ENCODE data around the gene TMEM201. TPM values are rescaled to one million over a fixed set of nuclear protein-coding genes. Genes with fewer than 3 reads are reported as not detected.

Gene TMEM201
- total RNA-seq, 1 experiment from 2014 or later, result 49.0 TPM

DNA sequence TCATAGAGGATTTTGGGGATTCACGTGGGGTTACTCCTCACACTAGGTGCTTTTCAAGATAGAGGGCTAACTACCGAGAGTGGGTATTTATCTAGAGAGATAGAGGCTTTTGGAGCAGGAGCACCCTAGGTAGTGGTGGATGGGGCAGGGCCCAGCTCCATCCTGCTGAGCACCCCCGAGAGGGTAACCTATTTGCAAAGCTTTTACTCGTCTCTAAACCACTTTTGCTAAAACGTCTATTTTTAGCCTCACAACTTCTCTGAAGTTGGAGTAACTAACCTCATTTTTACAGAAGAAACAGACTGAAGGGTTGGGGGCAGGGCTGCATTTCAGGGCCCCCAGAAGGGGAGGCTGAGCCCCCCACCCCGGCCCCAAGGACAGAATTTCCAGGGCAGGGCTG is 50.5 kb downstream of the TMEM201 start:
- no peak for DNase-seq (ENCODE audit: low spot score)
- Histone ChIP-seq H3K36me3 (ENCODE audit: insufficient read depth, low read length, poor library complexity, severe bottlenecking) (no peaks in the 10 kb centered on the region), H3K4me1 (ENCODE audit: insufficient read depth, low read length, poor library complexity, severe bottlenecking) (no peaks in the 10 kb centered on the region), H3K27me3 (replicated peaks; ENCODE audit: insufficient read depth, low read depth, low read length, poor library complexity) (no peaks in the 10 kb centered on the region), H3K27ac (ENCODE audit: low read depth, low read length, poor library complexity, severe bottlenecking) (no peak overlapping the region), H3K4me3 (ENCODE audit: low read depth, low read length, poor library complexity, severe bottlenecking) (no peak overlapping the region), H3K9me3 (ENCODE audit: low read depth, low read length, poor library complexity, severe bottlenecking) (no peaks in the 10 kb centered on the region)
- ChIA-PET POLR2A (ENCODE audit: low non-redundant PET) (no interaction called here), CTCF (no interaction called here)
- BruUV-seq (replicated peaks), result no TSS peak
- TF ChIP-seq EZH2 (IDR thresholded peaks at IDR 0.05; ENCODE audit: borderline replicate concordance, low read depth, low read length, poor library complexity, severe bottlenecking), result no peak
- TF ChIP-seq, protein P1, sequence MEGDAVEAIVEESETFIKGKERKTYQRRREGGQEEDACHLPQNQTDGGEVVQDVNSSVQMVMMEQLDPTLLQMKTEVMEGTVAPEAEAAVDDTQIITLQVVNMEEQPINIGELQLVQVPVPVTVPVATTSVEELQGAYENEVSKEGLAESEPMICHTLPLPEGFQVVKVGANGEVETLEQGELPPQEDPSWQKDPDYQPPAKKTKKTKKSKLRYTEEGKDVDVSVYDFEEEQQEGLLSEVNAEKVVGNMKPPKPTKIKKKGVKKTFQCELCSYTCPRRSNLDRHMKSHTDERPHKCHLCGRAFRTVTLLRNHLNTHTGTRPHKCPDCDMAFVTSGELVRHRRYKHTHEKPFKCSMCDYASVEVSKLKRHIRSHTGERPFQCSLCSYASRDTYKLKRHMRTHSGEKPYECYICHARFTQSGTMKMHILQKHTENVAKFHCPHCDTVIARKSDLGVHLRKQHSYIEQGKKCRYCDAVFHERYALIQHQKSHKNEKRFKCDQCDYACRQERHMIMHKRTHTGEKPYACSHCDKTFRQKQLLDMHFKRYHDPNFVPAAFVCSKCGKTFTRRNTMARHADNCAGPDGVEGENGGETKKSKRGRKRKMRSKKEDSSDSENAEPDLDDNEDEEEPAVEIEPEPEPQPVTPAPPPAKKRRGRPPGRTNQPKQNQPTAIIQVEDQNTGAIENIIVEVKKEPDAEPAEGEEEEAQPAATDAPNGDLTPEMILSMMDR (conservative IDR thresholded peaks at IDR 0.05; ENCODE audit: low read depth, low read length), result no peak
- intact Hi-C loops (cut with micrococcal nuclease; ENCODE audit: unreplicated experiment), result no loop called here

DNA sequence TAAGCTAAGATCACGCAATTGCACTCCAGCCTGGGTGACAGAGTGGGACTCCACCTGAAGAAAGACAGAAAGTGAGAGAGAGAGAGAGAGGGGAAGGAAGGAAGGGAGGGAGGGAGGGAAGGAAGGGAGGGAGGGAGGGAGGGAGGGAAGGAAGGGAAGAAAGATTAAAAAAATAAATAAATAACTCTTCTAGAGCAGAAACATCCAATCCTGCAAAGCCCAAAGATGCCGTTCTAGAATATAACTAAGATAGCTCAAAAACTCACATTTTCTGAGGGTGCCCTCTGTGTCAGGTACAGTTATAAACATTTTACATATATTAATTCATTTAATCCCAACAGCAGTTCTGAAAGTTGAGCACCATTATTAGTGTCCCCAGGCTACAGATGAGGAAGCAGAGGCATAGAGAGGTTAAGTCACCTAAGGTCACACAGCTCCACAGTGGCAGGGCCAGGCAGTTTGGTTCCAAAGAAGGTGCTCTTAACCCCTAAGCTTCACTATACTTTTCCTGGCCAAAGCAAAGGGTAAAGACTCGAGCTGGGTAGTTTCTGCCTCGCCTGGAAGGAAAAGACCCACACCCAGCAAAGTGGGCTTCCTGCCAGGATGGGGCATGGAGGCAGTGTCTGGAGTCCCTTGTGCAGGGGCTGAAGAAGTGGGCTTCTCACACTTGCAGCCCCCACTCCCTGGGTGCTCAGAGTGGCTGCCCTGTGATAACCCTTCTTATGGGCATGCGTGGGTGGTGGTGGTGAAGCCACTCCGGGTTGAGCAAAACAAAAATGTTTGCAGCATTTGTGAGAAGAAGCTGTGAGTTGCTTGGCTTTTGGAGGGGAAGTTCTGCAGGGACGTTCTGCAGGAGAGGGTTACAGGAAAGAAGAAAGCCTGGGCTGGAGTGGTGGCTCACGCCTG is 54.9 kb downstream of the TMEM201 start:
- TF ChIP-seq EZH2 (IDR thresholded peaks at IDR 0.05; ENCODE audit: borderline replicate concordance, low read depth, low read length, poor library complexity, severe bottlenecking), result no peak
- TF ChIP-seq, protein P1 (conservative IDR thresholded peaks at IDR 0.05; ENCODE audit: low read depth, low read length), result no peak
- no TSS peak for BruUV-seq (replicated peaks)
- Histone ChIP-seq H3K4me3 (ENCODE audit: low read depth, low read length, poor library complexity, severe bottlenecking) (no peak overlapping the region), H3K4me1 (ENCODE audit: insufficient read depth, low read length, poor library complexity, severe bottlenecking) (peaks cover 7% of the 10 kb centered on the region), H3K27me3 (replicated peaks; ENCODE audit: insufficient read depth, low read depth, low read length, poor library complexity) (no peaks in the 10 kb centered on the region), H3K36me3 (ENCODE audit: insufficient read depth, low read length, poor library complexity, severe bottlenecking) (no peaks in the 10 kb centered on the region), H3K27ac (ENCODE audit: low read depth, low read length, poor library complexity, severe bottlenecking) (no peak overlapping the region), H3K9me3 (ENCODE audit: low read depth, low read length, poor library complexity, severe bottlenecking) (no peaks in the 10 kb centered on the region)
- ChIA-PET POLR2A (ENCODE audit: low non-redundant PET) (no interaction called here), CTCF (no interaction called here)
- DNase-seq (ENCODE audit: low spot score), result no peak
- intact Hi-C loops (cut with micrococcal nuclease; ENCODE audit: unreplicated experiment), result no loop called here

DNA sequence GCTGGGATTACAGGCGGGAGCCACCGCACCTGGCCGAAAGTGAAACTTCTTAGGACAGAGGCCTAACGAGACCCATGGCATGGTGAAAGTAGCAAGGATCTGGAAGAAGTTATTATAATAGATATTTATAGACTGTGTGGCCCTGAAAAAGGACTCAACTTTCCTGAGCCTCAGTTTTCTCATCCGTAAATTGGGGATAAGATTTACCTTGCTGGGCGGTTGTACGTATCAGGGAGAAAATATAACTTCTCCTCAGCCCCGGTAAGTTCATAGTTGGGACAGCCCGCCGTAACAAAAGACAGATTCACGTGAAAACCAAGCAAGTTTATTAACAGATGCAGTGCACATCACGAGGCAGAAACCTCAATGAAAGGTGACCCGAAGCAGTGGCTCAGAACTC is 57.3 kb downstream of the TMEM201 start:
- ChIA-PET POLR2A (ENCODE audit: low non-redundant PET) (interaction anchor here (0.7 kb wide), 1 partner anchor 15 kb away, joined by 9 read pairs; no protein-coding TSS in a partner anchor), CTCF (no interaction called here)
- no peak overlapping the region for H3K27ac ChIP-seq (ENCODE audit: low read depth, low read length, poor library complexity, severe bottlenecking)
- intact Hi-C loops (cut with micrococcal nuclease; ENCODE audit: unreplicated experiment), result no loop called here
- DNase-seq (ENCODE audit: low spot score), result no peak
- no peaks in the 10 kb centered on the region for H3K36me3 ChIP-seq (ENCODE audit: insufficient read depth, low read length, poor library complexity, severe bottlenecking)
- H3K4me3 ChIP-seq (ENCODE audit: low read depth, low read length, poor library complexity, severe bottlenecking), result no peak overlapping the region
- no TSS peak for BruUV-seq (replicated peaks)
- H3K27me3 ChIP-seq (replicated peaks; ENCODE audit: insufficient read depth, low read depth, low read length, poor library complexity), result peaks cover 8% of the 10 kb centered on the region
- TF ChIP-seq EZH2 (IDR thresholded peaks at IDR 0.05; ENCODE audit: borderline replicate concordance, low read depth, low read length, poor library complexity, severe bottlenecking), result no peak
- TF ChIP-seq, protein P1 (conservative IDR thresholded peaks at IDR 0.05; ENCODE audit: low read depth, low read length), result no peak
- H3K9me3 ChIP-seq (ENCODE audit: low read depth, low read length, poor library complexity, severe bottlenecking), result no peaks in the 10 kb centered on the region
- peaks cover 8% of the 10 kb centered on the region for H3K4me1 ChIP-seq (ENCODE audit: insufficient read depth, low read length, poor library complexity, severe bottlenecking)

Measured in A673 (cell line).